Left ventricle myocardium inferior (tissue), 1 donor: ENCODE results near the gene SLC49A3. TPM values are rescaled to one million over a fixed set of nuclear protein-coding genes. Genes with fewer than 3 reads are reported as not detected.
"Not testable (repeated sequence)": the region's sequence is repeated elsewhere in the genome, so short reads cannot be mapped to it uniquely, and the experiment has no call there.

ENCODE experiments used
- DNase-seq: peaks from one replicate; pipeline ENCODE4 v3.0.0-alpha.2; 2020
- H3K27ac ChIP-seq: fragments of 200-600 bp; replicated peaks from 2 replicates; pipeline ENCODE4 v1.8.0; 2021
- H3K27me3 ChIP-seq: fragments of 200-600 bp; 2 replicates; pipeline ENCODE4 v1.8.0; 2021; ENCODE audit warnings: low read depth
- H3K36me3 ChIP-seq: fragments of 200-600 bp; 2 replicates; pipeline ENCODE4 v1.8.0; 2021
- H3K4me1 ChIP-seq: fragments of 200-600 bp; 2 replicates; pipeline ENCODE4 v1.8.0; 2021
- H3K4me3 ChIP-seq: fragments of 200-600 bp; 2 replicates; pipeline ENCODE4 v1.8.0; 2021; ENCODE audit warnings: mild to moderate bottlenecking, moderate library complexity
- H3K9me3 ChIP-seq: fragments of 200-600 bp; replicated peaks from 2 replicates; pipeline ENCODE4 v1.8.0; 2021
- intact Hi-C: fragments of 100-400 bp; cut with micrococcal nuclease; formaldehyde crosslinking; loops from one replicate; pipeline ENCODE4 v1.11.0; 2022
- total RNA-seq: library from RNA; stranded (reverse); fragmentation: NEBNext Ultra II Directional; extraction: Animal tissue kit (Norgen Biotek cat#: 25700); gene quantifications from one replicate; pipeline ENCODE4 v1.2.1, GENCODE V29; 2021
- TF ChIP-seq, protein P1 (sequence below): fragments of 200-600 bp; IDR thresholded peaks from 2 replicates; pipeline ENCODE4 v1.8.0; 2021; ENCODE audit warnings: antibody characterized with exemption, mild to moderate bottlenecking, borderline replicate concordance
- donor health status: DM: no; HTN: yes; CAD: no; lungs with severe emphysema.

Gene SLC49A3
- total RNA-seq, 1 donor from 2014 or later, result 12.0 TPM

DNA sequence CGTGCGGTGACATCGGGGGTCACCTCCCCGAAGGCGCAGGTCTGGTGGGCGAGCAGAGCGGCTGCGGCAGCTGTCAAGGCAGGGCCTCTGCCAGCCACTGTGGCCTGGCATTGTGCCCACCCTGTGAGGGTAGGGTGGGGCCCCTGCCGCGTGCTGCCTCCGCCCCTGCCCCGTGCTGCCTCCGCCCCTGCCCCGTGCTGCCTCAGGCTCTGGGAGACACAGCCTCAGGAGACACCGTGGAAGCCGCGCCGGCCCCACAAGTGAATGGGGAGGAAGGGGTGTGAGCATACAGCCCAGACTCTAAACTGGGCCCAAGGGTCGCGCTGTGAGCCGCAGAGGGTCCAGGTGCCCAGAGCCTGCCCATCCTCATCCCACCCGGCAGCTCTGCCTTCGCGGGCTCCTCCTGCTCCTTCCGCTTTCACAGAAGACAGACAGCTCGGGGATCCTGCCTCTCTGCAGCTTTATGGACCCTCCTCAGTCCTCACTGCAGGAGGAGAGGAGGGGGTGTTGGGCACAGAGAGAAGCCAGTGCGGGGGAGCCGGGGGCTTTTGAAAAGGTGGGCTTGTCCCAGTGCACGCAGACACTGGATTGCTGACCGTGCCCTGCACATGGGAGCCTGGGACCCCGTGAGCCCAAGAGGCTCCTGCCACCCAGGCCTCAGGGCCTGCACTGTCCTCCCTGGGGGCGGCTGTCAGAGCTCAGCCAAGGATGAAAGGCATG, 44.1 kb upstream of the SLC49A3 start:
- DNase-seq, result no peak
- TF ChIP-seq, protein P1, sequence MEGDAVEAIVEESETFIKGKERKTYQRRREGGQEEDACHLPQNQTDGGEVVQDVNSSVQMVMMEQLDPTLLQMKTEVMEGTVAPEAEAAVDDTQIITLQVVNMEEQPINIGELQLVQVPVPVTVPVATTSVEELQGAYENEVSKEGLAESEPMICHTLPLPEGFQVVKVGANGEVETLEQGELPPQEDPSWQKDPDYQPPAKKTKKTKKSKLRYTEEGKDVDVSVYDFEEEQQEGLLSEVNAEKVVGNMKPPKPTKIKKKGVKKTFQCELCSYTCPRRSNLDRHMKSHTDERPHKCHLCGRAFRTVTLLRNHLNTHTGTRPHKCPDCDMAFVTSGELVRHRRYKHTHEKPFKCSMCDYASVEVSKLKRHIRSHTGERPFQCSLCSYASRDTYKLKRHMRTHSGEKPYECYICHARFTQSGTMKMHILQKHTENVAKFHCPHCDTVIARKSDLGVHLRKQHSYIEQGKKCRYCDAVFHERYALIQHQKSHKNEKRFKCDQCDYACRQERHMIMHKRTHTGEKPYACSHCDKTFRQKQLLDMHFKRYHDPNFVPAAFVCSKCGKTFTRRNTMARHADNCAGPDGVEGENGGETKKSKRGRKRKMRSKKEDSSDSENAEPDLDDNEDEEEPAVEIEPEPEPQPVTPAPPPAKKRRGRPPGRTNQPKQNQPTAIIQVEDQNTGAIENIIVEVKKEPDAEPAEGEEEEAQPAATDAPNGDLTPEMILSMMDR, result no peak

DNA sequence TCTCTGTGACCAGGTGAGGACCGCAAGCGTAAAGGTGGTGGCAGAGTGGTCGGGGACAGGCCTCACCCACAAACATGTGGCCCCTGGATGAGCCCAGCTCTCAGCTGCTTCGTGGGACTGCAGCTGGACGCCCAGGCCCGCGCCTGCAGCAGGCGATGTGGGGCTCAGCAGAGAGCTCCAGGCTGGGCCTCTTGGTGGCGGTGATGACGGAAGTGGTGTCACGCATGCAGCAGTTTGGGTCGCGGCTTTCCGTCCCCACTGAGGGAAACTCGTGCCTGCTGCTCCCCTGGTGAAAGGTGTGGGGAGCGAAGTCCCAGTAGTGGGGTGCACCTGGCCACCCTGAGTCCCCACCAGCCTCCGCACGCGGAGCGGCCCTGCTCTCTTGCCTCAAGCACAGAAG, 43.5 kb upstream of the SLC49A3 start:
- Histone ChIP-seq H3K4me3 (no peak overlapping the region), H3K27me3 (no peaks in the 10 kb centered on the region), H3K9me3 (no peaks in the 10 kb centered on the region), H3K4me1 (no peaks in the 10 kb centered on the region), H3K36me3 (peaks cover 57% of the 10 kb centered on the region), H3K27ac (no peak overlapping the region)
- intact Hi-C loops, result no loop called here
- TF ChIP-seq, protein P1, result no peak
- no peak for DNase-seq

More for the DNA sequence above, 44.1 kb upstream of the SLC49A3 start:
- intact Hi-C loops, result no loop called here
- H3K9me3 ChIP-seq, result no peaks in the 10 kb centered on the region
- H3K36me3 ChIP-seq, result peaks cover 63% of the 10 kb centered on the region
- H3K27me3 ChIP-seq, result no peaks in the 10 kb centered on the region
- no peak overlapping the region for H3K27ac ChIP-seq
- H3K4me1 ChIP-seq, result no peaks in the 10 kb centered on the region
- no peak overlapping the region for H3K4me3 ChIP-seq

DNA sequence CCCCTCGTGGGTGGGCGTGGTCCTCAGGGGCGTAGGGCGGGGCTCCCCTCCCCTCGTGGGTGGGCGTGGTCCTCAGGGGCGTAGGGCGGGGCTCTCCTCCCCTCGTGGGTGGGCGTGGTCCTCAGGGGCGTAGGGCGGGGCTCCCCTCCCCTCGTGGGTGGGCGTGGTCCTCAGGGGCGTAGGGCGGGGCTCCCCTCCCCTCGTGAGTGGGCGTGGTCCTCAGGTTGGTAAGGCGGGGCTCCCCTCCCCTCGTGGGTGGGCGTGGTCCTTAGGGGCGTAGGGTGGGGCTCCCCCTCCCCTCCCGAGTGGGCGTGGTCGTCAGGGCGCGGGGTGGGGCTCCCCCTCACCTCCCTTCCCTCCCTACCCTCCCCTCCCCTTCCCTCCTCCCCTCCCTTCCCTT, 43.0 kb upstream of the SLC49A3 start:
- H3K4me1 ChIP-seq, H3K27ac ChIP-seq, H3K4me3 ChIP-seq, DNase-seq, H3K9me3 ChIP-seq, intact Hi-C loops, H3K27me3 ChIP-seq: not testable (repeated sequence)
- H3K36me3 ChIP-seq, result peaks cover 52% of the 10 kb centered on the region

DNA sequence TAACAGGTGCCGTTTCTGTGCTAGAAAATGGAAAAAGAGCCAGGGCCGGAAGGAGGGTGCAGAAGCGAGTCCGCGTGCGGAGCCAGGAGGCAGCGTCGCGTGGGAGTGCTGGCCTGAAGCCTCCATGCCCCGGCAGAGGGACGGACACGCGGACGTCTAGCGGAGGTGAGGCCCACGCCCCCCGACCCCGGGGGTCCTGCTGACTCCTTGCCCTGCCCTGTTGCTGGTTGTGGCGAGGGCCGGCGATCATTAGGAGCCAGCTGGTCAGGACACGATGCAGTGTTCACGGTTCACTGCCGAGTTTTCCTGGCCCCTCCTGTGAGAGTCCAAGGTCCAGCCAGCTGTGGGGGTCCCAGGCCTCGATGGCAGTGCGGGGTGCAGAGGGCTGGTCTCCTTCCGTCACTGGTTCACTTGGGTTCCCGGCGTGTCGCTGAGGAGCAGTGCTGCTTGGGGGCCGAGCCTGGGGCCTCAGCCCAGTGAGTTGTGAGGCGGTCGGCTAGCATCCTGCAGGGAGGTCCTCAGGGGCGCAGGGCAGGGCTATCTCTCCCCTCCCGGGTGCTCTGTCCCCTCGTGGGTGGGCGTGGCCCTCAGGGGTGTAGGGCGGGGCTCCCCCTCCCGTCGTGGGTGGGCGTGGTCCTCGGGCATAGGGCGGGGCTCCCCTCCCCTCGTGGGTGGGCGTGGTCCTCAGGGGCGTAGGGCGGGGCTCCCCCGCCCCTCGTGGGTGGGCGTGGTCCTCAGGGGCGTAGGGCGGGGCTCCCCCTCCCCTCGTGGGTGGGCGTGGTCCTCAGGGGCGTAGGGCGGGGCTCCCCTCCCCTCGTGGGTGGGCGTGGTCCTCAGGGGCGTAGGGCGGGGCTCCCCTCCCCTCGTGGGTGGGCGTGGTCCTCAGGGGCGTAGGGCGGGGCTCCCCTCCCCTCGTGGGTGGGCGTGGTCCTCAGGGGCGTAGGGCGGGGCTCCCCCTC, 42.3 kb upstream of the SLC49A3 start:
- intact Hi-C loops, DNase-seq, H3K27ac ChIP-seq, H3K4me3 ChIP-seq, H3K9me3 ChIP-seq, H3K4me1 ChIP-seq, H3K27me3 ChIP-seq: not testable (repeated sequence)
- peaks cover 50% of the 10 kb centered on the region for H3K36me3 ChIP-seq

DNA sequence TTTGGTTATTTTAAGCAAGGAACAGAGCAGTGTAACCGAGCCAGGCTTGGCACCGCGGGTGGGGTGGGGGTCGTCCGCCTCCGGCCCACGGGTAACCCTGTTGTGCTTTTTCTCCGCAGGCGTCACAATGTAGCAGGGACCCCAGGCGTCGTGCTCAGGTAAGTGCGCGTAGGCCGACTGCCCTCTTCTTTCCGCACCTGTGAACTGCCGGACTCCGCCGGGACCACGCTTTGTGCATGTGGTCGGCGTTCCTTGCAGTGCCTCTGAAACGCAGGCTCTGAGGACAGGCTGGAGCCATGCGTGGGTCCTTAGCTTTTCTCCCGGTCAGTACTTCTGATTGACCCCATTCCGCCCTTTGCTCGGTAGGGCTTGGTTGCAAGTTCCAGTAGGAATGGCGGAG, 41.6 kb upstream of the SLC49A3 start:
- Histone ChIP-seq H3K9me3 (no peaks in the 10 kb centered on the region), H3K4me3 (no peak overlapping the region), H3K36me3 (peaks cover 43% of the 10 kb centered on the region), H3K27me3 (no peaks in the 10 kb centered on the region), H3K27ac (no peak overlapping the region), H3K4me1 (peaks cover 15% of the 10 kb centered on the region)
- TF ChIP-seq, protein P1, result no peak
- no peak for DNase-seq
- intact Hi-C loops, result no loop called here

DNA sequence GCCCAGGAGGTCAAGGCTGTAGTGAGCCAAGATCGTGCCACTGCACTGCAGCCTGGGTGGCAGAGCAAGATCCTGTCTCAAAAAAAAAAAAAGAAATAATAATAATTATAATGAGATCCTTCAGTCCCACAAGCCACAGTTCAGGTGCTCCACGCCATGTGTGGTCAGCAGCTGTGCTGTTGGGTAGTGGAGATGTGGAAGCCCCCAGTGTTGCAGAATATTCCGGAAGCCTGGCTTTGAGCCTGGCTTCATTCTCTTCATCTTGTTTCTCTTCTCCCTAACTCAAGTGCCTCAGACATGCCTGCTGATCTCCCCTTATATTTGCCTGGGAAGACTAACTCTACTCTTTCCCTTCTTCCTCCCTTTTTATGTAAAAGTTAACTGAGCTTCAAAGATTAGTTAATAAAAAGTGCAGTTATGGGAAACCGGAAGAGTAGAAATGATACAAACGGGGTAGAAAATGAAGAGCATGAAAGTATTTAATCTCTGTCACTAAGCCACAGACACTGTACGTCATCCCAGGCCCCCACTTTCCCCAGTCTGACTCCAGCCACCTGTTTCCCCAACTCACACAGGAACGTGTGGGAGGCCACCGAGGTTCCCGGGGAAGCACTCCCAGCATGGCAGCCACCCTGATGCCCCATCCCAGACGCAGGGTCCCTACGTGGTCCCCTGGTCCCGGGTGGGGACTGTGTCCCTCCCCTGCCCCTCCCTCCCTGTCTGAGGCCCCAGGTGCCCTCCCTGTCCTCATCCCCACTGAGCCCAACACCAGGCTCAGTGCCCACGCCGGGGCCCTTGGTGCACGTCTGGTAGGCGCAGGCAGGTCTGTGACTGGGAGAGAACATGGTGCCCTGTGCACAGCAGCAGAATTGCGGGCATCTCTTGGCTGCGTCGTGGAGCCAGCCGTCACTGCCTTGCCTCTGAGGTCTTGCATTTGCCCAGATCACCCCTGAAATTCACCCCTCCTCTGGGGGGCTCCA, 40.7 kb upstream of the SLC49A3 start:
- no peak overlapping the region for H3K27ac ChIP-seq
- intact Hi-C loops, result no loop called here
- DNase-seq, result no peak
- H3K27me3 ChIP-seq, result no peaks in the 10 kb centered on the region
- H3K4me3 ChIP-seq, result no peak overlapping the region
- H3K4me1 ChIP-seq, result peaks cover 15% of the 10 kb centered on the region
- peaks cover 34% of the 10 kb centered on the region for H3K36me3 ChIP-seq
- TF ChIP-seq, protein P1, result no peak
- H3K9me3 ChIP-seq, result no peaks in the 10 kb centered on the region
